HepG2 (cell line): Measurements from ENCODE around the gene TET3. TPM values are rescaled to one million over a fixed set of nuclear protein-coding genes. Genes with fewer than 3 reads are reported as not detected.

Source experiments
- ATAC-seq: fragments of 200-7000 bp; cut with Tn5 transposase; 3 replicates; pipeline ENCODE4 v1.9.1; 2020; ENCODE audit warnings: mild to moderate bottlenecking, moderate library complexity
- BruUV-seq: library from RNA; stranded (reverse); fragments of 400-500 nt; replicated peaks from 2 replicates; lab custom pipeline; 2021; lab: Mats Ljungman, UMichigan
- CTCF ChIA-PET: fragments of 300-600 bp; formaldehyde crosslinking; extraction: SDS; loops from one replicate; lab custom pipeline; 2021; ENCODE audit warnings: low total read pairs, inconsistent platforms, low intra/inter-chr PET ratio; lab: Yijun Ruan, JAX
- POLR2A ChIA-PET: fragments of 350-600 bp; sonication (Branson Sonifier 250); formaldehyde crosslinking; loops from one replicate; lab custom pipeline; 2020; ENCODE audit warnings: antibody characterized with exemption, inconsistent platforms; lab: Yijun Ruan, JAX
- DNase-seq: peaks from one replicate; pipeline ENCODE4 v3.0.0-alpha.2; 2015; ENCODE audit warnings: low spot score
- FAIRE-seq: peaks from 3 replicates; lab custom pipeline; 2011; peaks lifted over from hg19 to GRCh38; lab: Jason Lieb, UNC
- H2AFZ ChIP-seq: one replicate; pipeline ENCODE4 v1.6.1; 2011; ENCODE audit warnings: low read length, inconsistent platforms
- H3K27ac ChIP-seq: fragments of 300-600 bp; 3 replicates; pipeline ENCODE4 v1.8.0; 2011; ENCODE audit warnings: mixed run types, mild to moderate bottlenecking, mixed read lengths, low read length, inconsistent platforms; ENCODE audit not compliant: insufficient read depth; ENCODE audit errors: extremely low read length
- H3K27me3 ChIP-seq, 2 experiments: fragments of 200-600 bp in 1 of 2; 2 replicates in 1 of 2; 3 replicates in 1 of 2; pipeline versions ENCODE4 v1.6.0 to v1.8.0; 2011; ENCODE audit warnings: low read length in 2 of 2, mild to moderate bottlenecking in 2 of 2, moderate library complexity in 2 of 2, inconsistent platforms in 1 of 2; ENCODE audit not compliant: insufficient read depth in 2 of 2, control insufficient read depth in 1 of 2
- H3K36me3 ChIP-seq, 2 experiments: fragments of 200-600 bp in 1 of 2; replicated peaks in 1 of 2; 2 replicates in 1 of 2; 3 replicates in 1 of 2; pipeline versions ENCODE4 v1.5.1 to v1.8.0; 2011; ENCODE audit warnings: low read length in 2 of 2, inconsistent platforms in 1 of 2; ENCODE audit not compliant: insufficient read depth in 2 of 2, control insufficient read depth in 1 of 2
- H3K4me1 ChIP-seq: 2 replicates; pipeline ENCODE4 v1.5.1; 2012; ENCODE audit warnings: low read length, inconsistent platforms; ENCODE audit not compliant: insufficient read depth
- H3K4me2 ChIP-seq: 2 replicates; pipeline ENCODE4 v1.6.0; 2011; ENCODE audit warnings: low read depth, low read length, inconsistent platforms
- H3K4me3 ChIP-seq, 3 experiments: fragments of 200-600 bp in 1 of 3; sonication (generic), shearing (Covaris generic) in 1 of 3; replicated peaks in 1 of 3; 2 replicates each; pipeline ENCODE4 v1.5.1; 2011 to 2016; ENCODE audit warnings: low read length in 3 of 3, inconsistent platforms in 2 of 3, low read depth in 2 of 3, mild to moderate bottlenecking in 2 of 3, control low read depth in 1 of 3, mixed read lengths in 1 of 3; ENCODE audit not compliant: insufficient read depth in 1 of 3
- H3K79me2 ChIP-seq: one replicate; pipeline ENCODE4 v1.6.1; 2011; ENCODE audit warnings: low read length, inconsistent platforms; ENCODE audit not compliant: insufficient read depth
- H3K9ac ChIP-seq: 2 replicates; pipeline ENCODE4 v1.6.0; 2011; ENCODE audit warnings: mild to moderate bottlenecking, low read depth, low read length, inconsistent platforms; ENCODE audit not compliant: insufficient read depth
- H3K9me3 ChIP-seq: 2 replicates; pipeline ENCODE4 v1.5.1; 2012; ENCODE audit warnings: mild to moderate bottlenecking, low read length
- H4K20me1 ChIP-seq: 2 replicates; pipeline ENCODE4 v1.6.0; 2011; ENCODE audit warnings: inconsistent platforms, mild to moderate bottlenecking, low read length, moderate library complexity; ENCODE audit not compliant: insufficient read depth
- AGO1 ChIP-seq: fragments of 200-400 bp; formaldehyde crosslinking; IDR thresholded peaks from 2 replicates; pipeline ENCODE4 v1.6.1; 2017; ENCODE audit warnings: mild to moderate bottlenecking, low read depth, low read length, moderate library complexity; ENCODE audit not compliant: poor library complexity, severe bottlenecking
- CC2D1A ChIP-seq: sonication (generic); formaldehyde crosslinking; IDR thresholded peaks from 2 replicates; pipeline ENCODE4 v1.8.1; 2023; ENCODE audit warnings: mild to moderate bottlenecking, missing genetic modification reagents
- CCAR2 ChIP-seq: fragments of 200-400 bp; formaldehyde crosslinking; optimal IDR thresholded peaks from 2 replicates; pipeline ENCODE3; 2018; ENCODE audit warnings: low read depth, mild to moderate bottlenecking, low read length, moderate library complexity
- CEBPG ChIP-seq: IDR thresholded peaks from 2 replicates; pipeline ENCODE4 v1.6.1; 2016
- CENPX ChIP-seq: sonication (generic); formaldehyde crosslinking; IDR thresholded peaks from 2 replicates; pipeline ENCODE4 v1.9.0; 2021; ENCODE audit warnings: mild to moderate bottlenecking, missing genetic modification reagents, moderate library complexity
- ETV6 ChIP-seq: sonication (generic); formaldehyde crosslinking; conservative IDR thresholded peaks from 2 replicates; pipeline ENCODE4 v1.4.0; 2020; ENCODE audit warnings: missing genetic modification reagents
- FOXA1 ChIP-seq, 2 experiments: fragments of 450-650 bp in 1 of 2; sonication (generic) in 1 of 2; formaldehyde crosslinking in 1 of 2; IDR thresholded peaks; 2 replicates each; pipeline versions ENCODE4 v1.4.0 to v1.6.1; 2016 to 2020; ENCODE audit warnings: missing genetic modification reagents in 1 of 2
- HOXA7 ChIP-seq: sonication (generic); formaldehyde crosslinking; IDR thresholded peaks from 2 replicates; pipeline ENCODE4 v1.8.1; 2022; ENCODE audit warnings: mild to moderate bottlenecking, missing genetic modification reagents, moderate library complexity
- MBNL3 ChIP-seq: fragments of 250-450 bp; sonication (Bioruptor Pico); conservative IDR thresholded peaks from 2 replicates; pipeline ENCODE4 v1.8.0; 2022; ENCODE audit warnings: mild to moderate bottlenecking, inconsistent platforms
- TBL1XR1 ChIP-seq: fragments of 150-350 bp; IDR thresholded peaks from 2 replicates; pipeline ENCODE4 v1.6.1; 2014; ENCODE audit warnings: borderline replicate concordance, low read length; ENCODE audit not compliant: partially characterized antibody
- THAP9 ChIP-seq: sonication (generic); formaldehyde crosslinking; IDR thresholded peaks from 2 replicates; pipeline ENCODE4; 2020; ENCODE audit warnings: missing genetic modification reagents, mild to moderate bottlenecking, borderline replicate concordance
- ZFP1 ChIP-seq: IDR thresholded peaks from 2 replicates; pipeline ENCODE4 v1.6.1; 2016
- WGBS: methylation state at CpG from one replicate; pipeline ENCODE4 v1.1.6; 2017; ENCODE audit warnings: low lambda C conversion rate; 5-methylcytosine and 5-hydroxymethylcytosine counted together
- in situ Hi-C: cut with HindIII; loops from 2 replicates; pipeline ENCODE4 v1.10.0; 2017; ENCODE audit warnings: low pct_unique_long_range_greater_than_20kb; ENCODE audit not compliant: extremely low pct_ligation_motif_present
- intact Hi-C: fragments of 100-400 bp; cut with micrococcal nuclease; formaldehyde crosslinking; loops from one replicate; pipeline ENCODE4 v1.10.0; 2022; ENCODE audit not compliant: unreplicated experiment
- polyA plus RNA-seq, 8 experiments: library from polyadenylated mRNA; depleted of rRNA in 3 of 8; stranded (reverse) in 7 of 8; unstranded in 1 of 8; fragments of >200 nt; fragmentation: Illumina TruSeq in 4 of 8; extraction: Trizol in 4 of 8; gene quantifications; 2 replicates each; pipeline versions ENCODE4 v1.2.1 to v1.2.3, GENCODE V29; 2011 to 2016; ENCODE audit warnings: low read depth in 4 of 8, missing spikeins in 1 of 8, mixed read lengths in 1 of 8; ENCODE audit not compliant: insufficient read depth in 1 of 8
- total RNA-seq, 5 experiments: library from RNA; depleted of rRNA; stranded (reverse); fragments of >200 nt; fragmentation: Illumina TruSeq; extraction: Trizol; gene quantifications; 2 replicates each; pipeline ENCODE4 v1.2.3, GENCODE V29; 2016; ENCODE audit warnings: low read depth in 1 of 5
- TF ChIP-seq, protein P1 (sequence below): sonication (generic); formaldehyde crosslinking; IDR thresholded peaks from 2 replicates; pipeline ENCODE4 v1.5.1; 2020; ENCODE audit warnings: missing genetic modification reagents, mild to moderate bottlenecking, borderline replicate concordance

Gene TET3
- total and polyA plus RNA-seq, 2 of the 13 experiments (the other 11 are each of a cell fraction or from before 2014, with no cell fraction given): 4.3 to 6.8 TPM

DNA sequence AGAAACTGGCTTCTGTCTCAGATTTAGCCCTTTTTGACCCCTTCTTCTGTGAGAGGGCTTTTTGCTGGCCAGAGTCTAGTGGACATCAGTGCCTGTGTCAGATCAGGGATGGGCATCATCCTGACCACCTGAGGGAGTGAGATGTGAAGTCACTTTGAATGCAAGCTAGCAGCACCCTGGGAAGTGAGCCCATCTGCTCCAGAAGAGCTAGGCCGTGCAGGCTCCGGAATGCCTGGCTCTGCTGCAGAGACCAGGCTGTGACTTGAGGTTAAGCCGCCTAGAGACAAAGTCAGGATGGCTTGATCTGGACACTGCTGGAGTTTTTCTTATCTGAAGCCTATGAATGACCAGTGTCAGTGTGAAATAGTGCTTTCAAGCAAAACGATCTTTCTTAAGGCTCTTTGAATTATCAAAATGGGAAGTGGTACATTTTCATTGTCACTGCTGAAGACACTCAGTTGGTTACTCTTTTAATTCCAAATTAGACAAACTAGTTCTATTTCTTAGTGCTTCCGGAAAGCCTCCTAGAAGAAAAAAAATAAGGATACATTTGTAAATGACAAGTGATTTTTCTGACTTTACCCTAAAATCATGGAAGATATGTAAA lies 37.2 kb upstream of the TET3 start:
- ATAC-seq: no peak
- Histone ChIP-seq H3K9ac (no peak overlapping the region), H3K4me2 (no peak overlapping the region)
- FAIRE-seq: no peak
- TF ChIP-seq, protein P1, sequence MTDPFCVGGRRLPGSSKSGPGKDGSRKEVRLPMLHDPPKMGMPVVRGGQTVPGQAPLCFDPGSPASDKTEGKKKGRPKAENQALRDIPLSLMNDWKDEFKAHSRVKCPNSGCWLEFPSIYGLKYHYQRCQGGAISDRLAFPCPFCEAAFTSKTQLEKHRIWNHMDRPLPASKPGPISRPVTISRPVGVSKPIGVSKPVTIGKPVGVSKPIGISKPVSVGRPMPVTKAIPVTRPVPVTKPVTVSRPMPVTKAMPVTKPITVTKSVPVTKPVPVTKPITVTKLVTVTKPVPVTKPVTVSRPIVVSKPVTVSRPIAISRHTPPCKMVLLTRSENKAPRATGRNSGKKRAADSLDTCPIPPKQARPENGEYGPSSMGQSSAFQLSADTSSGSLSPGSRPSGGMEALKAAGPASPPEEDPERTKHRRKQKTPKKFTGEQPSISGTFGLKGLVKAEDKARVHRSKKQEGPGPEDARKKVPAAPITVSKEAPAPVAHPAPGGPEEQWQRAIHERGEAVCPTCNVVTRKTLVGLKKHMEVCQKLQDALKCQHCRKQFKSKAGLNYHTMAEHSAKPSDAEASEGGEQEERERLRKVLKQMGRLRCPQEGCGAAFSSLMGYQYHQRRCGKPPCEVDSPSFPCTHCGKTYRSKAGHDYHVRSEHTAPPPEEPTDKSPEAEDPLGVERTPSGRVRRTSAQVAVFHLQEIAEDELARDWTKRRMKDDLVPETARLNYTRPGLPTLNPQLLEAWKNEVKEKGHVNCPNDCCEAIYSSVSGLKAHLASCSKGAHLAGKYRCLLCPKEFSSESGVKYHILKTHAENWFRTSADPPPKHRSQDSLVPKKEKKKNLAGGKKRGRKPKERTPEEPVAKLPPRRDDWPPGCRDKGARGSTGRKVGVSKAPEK (CRISPR knock-in tag): no peak
- TF ChIP-seq CC2D1A (CRISPR knock-in tag): no peak
- no peak for TF ChIP-seq TBL1XR1
- no peak for TF ChIP-seq HOXA7 (CRISPR knock-in tag)
- TF ChIP-seq CEBPG (CRISPR knock-in tag): no peak
- TF ChIP-seq THAP9 (CRISPR knock-in tag): no peak
- TF ChIP-seq ZFP1 (CRISPR knock-in tag): no peak
- no peak for TF ChIP-seq CCAR2
- no peak for TF ChIP-seq MBNL3 (CRISPR knock-in tag)
- TF ChIP-seq CENPX: no peak
- TF ChIP-seq ETV6: no peak
- TF ChIP-seq FOXA1 (IDR thresholded peaks at IDR 0.05): no peak
- no peak for TF ChIP-seq FOXA1 (CRISPR knock-in tag; IDR thresholded peaks at IDR 0.05)
- no peak for TF ChIP-seq AGO1
- TF ChIP-seq, all 625 proteins: peak for 0
- no peak overlapping the region for H2AFZ ChIP-seq
- no peaks in the 10 kb centered on the region; the same call in 1 of the 2 replicates for H4K20me1 ChIP-seq
- no peak overlapping the region for H3K27ac ChIP-seq
- peaks cover 49 to 95% of the 10 kb centered on the region in 2 experiments for H3K36me3 ChIP-seq
- DNase-seq: no peak
- in situ Hi-C loops: no loop called here
- POLR2A ChIA-PET: no interaction called here
- no peak overlapping the region for H3K4me3 ChIP-seq
- no peaks in the 10 kb centered on the region for H3K27me3 ChIP-seq
- WGBS: 94% methylated on average over 5 of the region's 5 CpGs
- H3K9me3 ChIP-seq: no peaks in the 10 kb centered on the region
- intact Hi-C loops: no loop called here
- BruUV-seq: no TSS peak
- CTCF ChIA-PET: no interaction called here
- no peaks in the 10 kb centered on the region for H3K4me1 ChIP-seq
- peaks cover 18% of the 10 kb centered on the region for H3K79me2 ChIP-seq
